GM12873 (cell line): ENCODE results near the gene KAZN.

Source experiments
- CTCF ChIP-seq: IDR thresholded peaks from 2 replicates; pipeline ENCODE4 v1.5.1; 2012; ENCODE audit warnings: low read depth, mild to moderate bottlenecking, moderate library complexity, low read length, control low read depth; ENCODE audit not compliant: insufficient read depth; ENCODE audit errors: missing control alignments

Gene KAZN

DNA sequence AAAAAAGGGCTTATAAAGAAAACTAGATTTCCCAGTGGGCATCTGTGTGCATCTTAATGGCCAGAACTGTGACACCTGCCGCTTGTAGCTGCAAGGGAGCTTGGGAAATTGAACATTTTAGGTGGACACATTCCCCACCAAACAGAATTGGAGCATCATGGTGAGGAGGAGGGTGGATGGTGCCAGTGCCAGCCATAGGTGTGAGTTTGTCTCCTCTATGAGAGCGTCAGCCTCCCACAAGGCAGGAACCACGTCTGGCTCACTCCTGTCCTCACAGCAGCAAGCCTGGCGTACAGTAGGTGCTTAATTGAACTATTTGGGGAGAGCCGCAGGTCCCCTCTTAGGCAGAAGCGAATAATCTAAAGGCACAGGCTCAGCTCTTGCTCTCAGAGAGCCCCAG lies 430.6 kb downstream of the KAZN start:
- no peak for TF ChIP-seq CTCF

DNA sequence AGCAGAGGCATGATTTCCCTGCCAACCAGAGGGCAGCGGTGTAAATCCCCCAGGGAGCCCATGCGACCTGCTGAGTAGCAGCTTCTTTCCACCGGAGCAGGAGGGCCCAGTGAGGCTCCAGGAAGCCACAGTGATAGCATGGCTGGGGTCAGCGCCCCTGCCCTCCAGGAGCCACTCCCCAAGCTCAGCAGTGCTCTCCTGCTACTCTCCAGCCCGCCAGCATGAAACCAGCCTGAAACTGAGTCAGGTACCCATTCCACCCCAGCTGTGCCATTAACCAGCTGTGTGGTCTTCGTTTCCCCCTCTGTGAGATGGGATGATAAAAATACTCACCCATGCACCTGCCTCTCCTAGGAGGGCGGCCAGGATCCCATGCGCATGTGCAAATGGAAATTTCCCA lies 431.3 kb downstream of the KAZN start:
- TF ChIP-seq CTCF: no peak

DNA sequence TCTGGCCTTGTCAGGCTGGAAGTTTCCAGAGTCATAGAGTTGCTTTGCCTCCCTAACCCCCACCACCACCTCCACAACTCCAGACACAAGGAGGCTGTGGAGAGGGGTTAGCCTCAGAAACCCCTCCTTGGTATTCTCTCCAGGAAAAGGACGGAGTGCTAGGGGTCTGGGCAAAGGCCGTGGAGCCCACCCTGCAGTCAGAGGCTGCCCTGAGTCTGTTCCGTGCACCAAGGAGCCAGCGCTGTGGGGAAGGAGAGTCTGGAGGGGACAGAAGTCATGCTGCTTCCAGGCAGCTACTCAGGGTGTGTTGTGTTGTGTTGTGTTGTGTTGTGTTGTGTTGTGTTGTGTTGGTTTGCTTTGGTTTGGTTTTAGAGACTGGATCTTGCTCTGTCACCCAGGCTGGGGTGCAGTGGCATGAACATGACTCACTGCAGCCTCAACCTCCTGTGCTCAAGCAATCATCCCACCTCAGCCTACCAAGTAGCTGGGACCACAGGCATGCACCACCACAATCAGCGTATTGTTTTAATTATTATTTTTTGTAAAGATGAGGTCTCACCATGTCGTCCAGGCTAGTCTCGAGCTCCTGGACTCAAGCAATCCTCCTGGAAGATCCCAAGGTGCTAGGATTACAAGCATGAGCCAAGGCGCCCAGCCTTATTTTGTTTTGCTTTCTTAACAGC lies 432.9 kb downstream of the KAZN start:
- no peak for TF ChIP-seq CTCF

DNA sequence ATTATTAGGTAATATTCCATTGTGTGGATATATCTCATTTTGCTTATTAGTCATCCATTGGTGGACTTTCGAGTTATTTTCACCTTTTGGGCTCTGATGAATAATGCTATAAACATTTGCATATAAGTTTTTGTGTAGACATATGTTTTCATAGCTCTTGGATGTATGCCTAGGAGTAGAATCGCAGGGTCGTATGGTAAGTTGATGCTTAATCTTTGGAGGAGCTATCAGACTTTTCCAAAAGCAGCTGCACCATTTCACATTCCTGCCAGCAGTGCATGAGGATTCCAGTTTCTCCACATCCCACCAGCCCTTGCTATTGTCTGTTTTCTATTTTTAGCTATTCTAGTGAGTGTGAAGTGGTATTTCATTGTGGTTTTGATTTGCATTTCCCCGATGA lies 434.8 kb downstream of the KAZN start:
- no peak for TF ChIP-seq CTCF

DNA sequence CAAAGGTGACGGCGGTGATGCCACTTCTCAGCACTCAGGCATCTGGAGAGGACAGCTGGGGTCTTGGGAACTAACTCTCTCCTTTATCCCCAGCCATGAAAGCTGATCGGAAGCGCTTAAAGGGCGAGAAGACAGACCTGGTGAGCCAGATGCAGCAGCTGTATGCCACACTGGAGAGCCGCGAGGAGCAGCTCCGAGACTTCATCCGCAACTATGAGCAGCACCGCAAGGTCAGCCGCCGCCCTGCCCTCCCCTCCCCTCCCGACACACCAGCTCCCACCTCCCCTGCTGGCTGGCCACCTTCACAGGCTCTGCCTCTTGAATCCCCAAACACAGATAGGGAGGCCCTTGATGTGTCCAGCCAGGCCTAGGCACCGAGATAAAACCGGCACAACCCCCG lies 436.2 kb downstream of the KAZN start:
- no peak for TF ChIP-seq CTCF

GRCh38 chr1:15035236-15035635 lies 436.8 kb downstream of the KAZN start:
- no peak for TF ChIP-seq CTCF

GRCh38 chr1:15036101-15036500 lies 437.6 kb downstream of the KAZN start:
- TF ChIP-seq CTCF: no peak
